ENCODE measurements around the gene PROX1.

Gene PROX1

DNA sequence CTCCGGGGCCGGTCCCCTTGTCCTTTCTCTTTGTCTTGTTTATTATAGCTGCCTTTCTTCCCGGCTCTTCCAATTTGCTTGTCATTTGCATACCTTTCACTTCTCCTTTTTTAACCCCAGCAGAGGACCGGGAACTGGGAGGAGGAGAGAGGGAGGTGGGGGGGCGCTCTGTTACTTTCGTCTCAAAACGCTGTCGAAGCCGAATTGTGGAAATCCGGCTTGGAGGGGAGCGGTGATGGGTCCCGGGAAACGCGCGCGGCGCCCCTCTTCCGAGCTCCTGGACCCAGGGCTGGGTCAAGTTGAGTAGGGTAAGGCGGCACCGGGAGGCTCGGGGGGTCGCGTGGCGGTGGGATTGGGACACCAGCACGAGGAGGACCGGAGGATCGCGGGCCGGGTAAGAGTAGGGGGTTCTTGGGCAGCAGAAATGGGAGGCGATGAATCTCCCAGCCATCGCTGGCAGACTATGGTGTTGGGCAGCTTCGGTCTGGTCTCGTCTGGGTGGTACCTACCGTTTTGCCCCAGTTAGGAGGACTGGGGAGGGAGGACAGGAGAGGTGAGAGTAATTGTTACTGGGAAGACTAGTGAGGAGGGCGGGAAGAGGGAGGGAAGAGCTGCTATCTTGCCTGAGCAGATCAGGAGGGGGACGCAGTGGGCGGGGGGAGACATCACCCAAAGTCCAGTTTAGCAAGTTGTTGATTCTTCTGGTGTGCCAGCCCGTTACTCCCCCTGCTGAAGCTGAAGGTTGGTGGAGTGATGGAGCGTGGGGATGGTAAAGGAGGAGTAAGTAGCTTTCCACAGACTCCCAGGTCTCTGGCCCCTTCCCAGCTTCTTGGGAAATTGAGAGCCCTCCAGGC is 1.5 kb downstream of the PROX1 start:
- H2AFZ ChIP-seq (ENCODE audit: low read depth), result peak overlapping the region; percentile 98

DNA sequence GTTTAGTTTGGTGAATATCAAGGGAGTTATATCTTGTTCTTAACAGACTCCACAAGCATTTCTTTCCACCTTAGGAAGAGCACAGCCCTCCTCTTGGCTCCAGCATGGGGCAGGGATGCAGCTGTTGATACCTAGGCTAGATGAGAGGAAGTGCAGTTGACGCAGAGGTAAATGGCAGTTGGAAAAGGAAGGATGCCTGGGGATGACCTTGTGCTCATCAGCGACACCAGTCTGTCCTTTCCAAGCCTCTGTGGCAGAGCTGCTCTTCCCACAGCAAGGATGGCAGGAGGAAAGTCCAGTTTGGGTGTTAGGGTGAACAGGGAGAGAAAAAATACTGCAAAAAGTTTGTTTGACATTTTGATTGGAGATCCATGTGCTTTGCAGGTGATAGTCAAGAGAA is 6.2 kb downstream of the PROX1 start:
- no peaks in the 10 kb centered on the region for H3K79me2 ChIP-seq (ENCODE audit: insufficient read depth, low read depth)
- no peak overlapping the region for H3K9ac ChIP-seq
- H3K4me1 ChIP-seq (ENCODE audit: low read depth, poor library complexity, severe bottlenecking), result no peaks in the 10 kb centered on the region
- H4K20me1 ChIP-seq (ENCODE audit: insufficient read depth), result no peaks in the 10 kb centered on the region
- TF ChIP-seq, protein P1, sequence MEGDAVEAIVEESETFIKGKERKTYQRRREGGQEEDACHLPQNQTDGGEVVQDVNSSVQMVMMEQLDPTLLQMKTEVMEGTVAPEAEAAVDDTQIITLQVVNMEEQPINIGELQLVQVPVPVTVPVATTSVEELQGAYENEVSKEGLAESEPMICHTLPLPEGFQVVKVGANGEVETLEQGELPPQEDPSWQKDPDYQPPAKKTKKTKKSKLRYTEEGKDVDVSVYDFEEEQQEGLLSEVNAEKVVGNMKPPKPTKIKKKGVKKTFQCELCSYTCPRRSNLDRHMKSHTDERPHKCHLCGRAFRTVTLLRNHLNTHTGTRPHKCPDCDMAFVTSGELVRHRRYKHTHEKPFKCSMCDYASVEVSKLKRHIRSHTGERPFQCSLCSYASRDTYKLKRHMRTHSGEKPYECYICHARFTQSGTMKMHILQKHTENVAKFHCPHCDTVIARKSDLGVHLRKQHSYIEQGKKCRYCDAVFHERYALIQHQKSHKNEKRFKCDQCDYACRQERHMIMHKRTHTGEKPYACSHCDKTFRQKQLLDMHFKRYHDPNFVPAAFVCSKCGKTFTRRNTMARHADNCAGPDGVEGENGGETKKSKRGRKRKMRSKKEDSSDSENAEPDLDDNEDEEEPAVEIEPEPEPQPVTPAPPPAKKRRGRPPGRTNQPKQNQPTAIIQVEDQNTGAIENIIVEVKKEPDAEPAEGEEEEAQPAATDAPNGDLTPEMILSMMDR (conservative IDR thresholded peaks at IDR 0.05; ENCODE audit: low read depth, low read length), result no peak
- H3K4me3 ChIP-seq (IDR thresholded peaks at IDR 0.05; ENCODE audit: insufficient read depth, low read depth, low read length), result no peak overlapping the region
- H3K27ac ChIP-seq, result no peak overlapping the region
- H2AFZ ChIP-seq (ENCODE audit: low read depth), result no peak overlapping the region
- no peaks in the 10 kb centered on the region for H3K36me3 ChIP-seq (ENCODE audit: insufficient read depth)
- H3K4me2 ChIP-seq, result no peak overlapping the region
- H3K27me3 ChIP-seq (ENCODE audit: insufficient read depth, low read depth), result no peaks in the 10 kb centered on the region

More for the DNA sequence above, 1.5 kb downstream of the PROX1 start:
- peaks cover 6% of the 10 kb centered on the region for H3K4me1 ChIP-seq (ENCODE audit: low read depth, poor library complexity, severe bottlenecking)
- peak overlapping the region; percentile 5; the same call in 1 of the 2 replicates for H3K9ac ChIP-seq
- H3K4me3 ChIP-seq (IDR thresholded peaks at IDR 0.05; ENCODE audit: insufficient read depth, low read depth, low read length), result peak overlapping the region; percentile 84
- TF ChIP-seq, protein P1 (conservative IDR thresholded peaks at IDR 0.05; ENCODE audit: low read depth, low read length), result no peak
- no peaks in the 10 kb centered on the region for H4K20me1 ChIP-seq (ENCODE audit: insufficient read depth)
- peak overlapping the region; percentile 96 for H3K4me2 ChIP-seq
- no peaks in the 10 kb centered on the region for H3K79me2 ChIP-seq (ENCODE audit: insufficient read depth, low read depth)
- H3K27ac ChIP-seq, result no peak overlapping the region
- no peaks in the 10 kb centered on the region for H3K36me3 ChIP-seq (ENCODE audit: insufficient read depth)
- no peaks in the 10 kb centered on the region for H3K27me3 ChIP-seq (ENCODE audit: insufficient read depth, low read depth)

DNA sequence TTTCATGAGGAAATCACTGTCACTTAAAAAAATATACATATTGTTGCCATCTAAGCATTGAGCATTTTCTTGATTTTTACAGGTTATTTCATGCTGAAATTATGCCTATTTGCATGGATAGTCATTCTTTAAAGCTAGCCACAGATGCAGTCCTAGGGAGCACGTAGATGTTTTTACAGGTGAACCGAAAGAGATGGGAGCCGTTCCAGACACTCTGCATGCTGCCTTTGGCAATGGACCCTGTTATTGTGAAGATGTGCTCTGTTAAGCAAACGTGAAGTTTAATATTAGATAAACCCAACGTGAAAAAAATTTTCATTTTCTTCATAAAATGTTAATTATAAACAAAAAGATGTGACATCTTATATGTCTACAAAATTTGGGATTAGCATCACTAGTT is 7.1 kb downstream of the PROX1 start:
- Histone ChIP-seq H3K9ac (no peak overlapping the region), H3K4me3 (IDR thresholded peaks at IDR 0.05; ENCODE audit: insufficient read depth, low read depth, low read length) (no peak overlapping the region), H3K27me3 (ENCODE audit: insufficient read depth, low read depth) (no peaks in the 10 kb centered on the region), H3K79me2 (ENCODE audit: insufficient read depth, low read depth) (no peaks in the 10 kb centered on the region), H3K27ac (no peak overlapping the region), H2AFZ (ENCODE audit: low read depth) (no peak overlapping the region), H4K20me1 (ENCODE audit: insufficient read depth) (no peaks in the 10 kb centered on the region), H3K36me3 (ENCODE audit: insufficient read depth) (no peaks in the 10 kb centered on the region), H3K4me2 (no peak overlapping the region), H3K4me1 (ENCODE audit: low read depth, poor library complexity, severe bottlenecking) (no peaks in the 10 kb centered on the region)
- TF ChIP-seq, protein P1 (conservative IDR thresholded peaks at IDR 0.05; ENCODE audit: low read depth, low read length), result no peak

DNA sequence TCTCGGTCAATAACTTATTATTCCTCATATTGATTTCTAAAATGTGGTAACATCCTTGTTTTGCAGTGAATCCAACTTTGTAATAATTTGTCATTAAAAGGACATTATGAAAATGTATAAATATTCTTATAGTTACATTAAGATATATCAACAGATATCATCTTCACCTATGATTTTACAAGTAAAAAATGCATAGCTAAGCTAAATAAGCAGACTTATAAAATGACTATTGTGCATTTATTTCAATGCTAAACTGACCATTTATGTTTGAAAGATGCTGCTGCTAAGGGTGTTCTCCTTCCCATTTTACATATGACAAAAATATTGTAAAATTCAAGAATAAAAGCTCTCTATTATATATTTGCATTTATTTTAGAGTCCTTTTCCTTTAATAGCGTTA is 7.8 kb downstream of the PROX1 start:
- Histone ChIP-seq H4K20me1 (ENCODE audit: insufficient read depth) (no peaks in the 10 kb centered on the region), H2AFZ (ENCODE audit: low read depth) (no peak overlapping the region), H3K9ac (no peak overlapping the region), H3K27me3 (ENCODE audit: insufficient read depth, low read depth) (no peaks in the 10 kb centered on the region), H3K79me2 (ENCODE audit: insufficient read depth, low read depth) (no peaks in the 10 kb centered on the region), H3K4me1 (ENCODE audit: low read depth, poor library complexity, severe bottlenecking) (no peaks in the 10 kb centered on the region), H3K4me2 (no peak overlapping the region), H3K36me3 (ENCODE audit: insufficient read depth) (no peaks in the 10 kb centered on the region), H3K27ac (no peak overlapping the region), H3K4me3 (IDR thresholded peaks at IDR 0.05; ENCODE audit: insufficient read depth, low read depth, low read length) (no peak overlapping the region)
- TF ChIP-seq, protein P1 (conservative IDR thresholded peaks at IDR 0.05; ENCODE audit: low read depth, low read length), result no peak
